Muscle layer of duodenum (tissue), 2 donors: ENCODE data around the gene RABIF.
"Not testable (repeated sequence)": the region's sequence is repeated elsewhere in the genome, so short reads cannot be mapped to it uniquely, and the experiment has no call there.

Source experiments
- H3K27ac ChIP-seq: one replicate; pipeline ENCODE4 v1.7.0; 2013; ENCODE audit warnings: mild to moderate bottlenecking, low read length
- H3K27me3 ChIP-seq: one replicate; pipeline ENCODE4 v1.7.0; 2013; ENCODE audit warnings: low read depth, mild to moderate bottlenecking, control low read depth, low read length
- H3K36me3 ChIP-seq, 2 donors: one replicate each; pipeline ENCODE4 v1.7.0; 2013; ENCODE audit warnings: low read length in 2 of 2, control low read depth in 1 of 2, mild to moderate bottlenecking in 1 of 2; ENCODE audit not compliant: insufficient read depth in 2 of 2, control insufficient read depth in 1 of 2
- H3K4me1 ChIP-seq, 2 donors: one replicate each; pipeline ENCODE4 v1.7.0; 2013; ENCODE audit warnings: low read length in 2 of 2, mild to moderate bottlenecking in 2 of 2, control low read depth in 1 of 2, moderate library complexity in 1 of 2; ENCODE audit not compliant: insufficient read depth in 2 of 2, control insufficient read depth in 1 of 2
- H3K4me3 ChIP-seq, 2 donors: one replicate each; pipeline ENCODE4 v1.7.0; 2013; ENCODE audit warnings: low read length in 2 of 2, low read depth in 1 of 2, mild to moderate bottlenecking in 1 of 2
- H3K9me3 ChIP-seq, 2 donors: one replicate each; pipeline ENCODE4 v1.7.0; 2013; ENCODE audit warnings: low read length in 2 of 2, control low read depth in 1 of 2, mild to moderate bottlenecking in 1 of 2; ENCODE audit not compliant: control insufficient read depth in 1 of 2
- donor health status: healthy.

Gene RABIF

DNA sequence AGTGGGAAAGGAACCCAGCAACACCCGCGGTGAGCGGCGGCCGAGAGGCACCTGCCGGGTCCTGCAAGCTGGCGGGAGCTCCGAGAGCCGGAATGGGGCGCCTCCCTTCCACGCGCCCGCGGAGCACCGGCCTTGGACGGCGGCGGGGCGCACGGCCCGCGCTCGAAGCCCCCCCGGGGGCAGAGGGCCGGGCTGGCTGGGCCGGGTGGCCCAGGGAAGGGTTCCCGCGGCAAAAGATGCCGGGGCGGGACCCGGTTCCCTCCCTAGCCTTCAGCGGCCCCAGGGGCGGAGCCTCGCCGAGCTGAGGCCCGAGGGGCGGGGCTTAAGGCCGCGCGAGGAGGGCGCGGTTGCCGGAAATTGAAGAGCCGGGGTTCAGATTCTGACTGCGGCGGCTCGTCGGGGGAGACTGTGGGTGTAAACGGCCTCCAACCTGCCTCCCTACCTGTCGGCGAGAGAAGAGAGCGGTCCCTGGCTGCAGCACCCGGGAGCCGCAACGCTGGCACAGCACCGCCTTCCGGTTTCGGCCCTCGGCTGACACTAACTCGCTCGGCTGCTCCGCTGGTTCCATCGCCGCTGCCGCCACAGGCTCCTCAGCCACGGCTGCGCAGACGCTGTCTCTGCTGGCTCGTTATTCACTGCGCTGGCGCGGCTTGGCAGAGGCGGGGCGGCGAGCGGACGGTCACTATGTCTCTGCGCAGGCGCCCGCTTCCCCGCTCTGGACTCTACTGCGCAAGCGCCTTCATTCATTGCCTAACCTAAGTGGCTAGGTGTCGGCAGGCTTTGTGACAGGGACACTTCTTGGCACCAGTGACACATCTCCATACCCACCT lies at the start of gene RABIF:
Gene RABIF (minus strand): TSS at position 619 of the 830 bp plus-strand sequence. CDS start 51 bp downstream, at position 568.
- Histone ChIP-seq H3K27me3 (no peaks in the 10 kb centered on the region), H3K27ac (peak within 1 kb of the TSS; percentile 11), H3K4me1 (peaks cover 4 to 9% of the 10 kb centered on the region in 2 donors), H3K36me3 (peaks cover 23 to 29% of the 10 kb centered on the region in 2 donors), H3K4me3 (peak within 1 kb of the TSS; percentile 59 to 89), H3K9me3 (no peaks in the 10 kb centered on the region)

DNA sequence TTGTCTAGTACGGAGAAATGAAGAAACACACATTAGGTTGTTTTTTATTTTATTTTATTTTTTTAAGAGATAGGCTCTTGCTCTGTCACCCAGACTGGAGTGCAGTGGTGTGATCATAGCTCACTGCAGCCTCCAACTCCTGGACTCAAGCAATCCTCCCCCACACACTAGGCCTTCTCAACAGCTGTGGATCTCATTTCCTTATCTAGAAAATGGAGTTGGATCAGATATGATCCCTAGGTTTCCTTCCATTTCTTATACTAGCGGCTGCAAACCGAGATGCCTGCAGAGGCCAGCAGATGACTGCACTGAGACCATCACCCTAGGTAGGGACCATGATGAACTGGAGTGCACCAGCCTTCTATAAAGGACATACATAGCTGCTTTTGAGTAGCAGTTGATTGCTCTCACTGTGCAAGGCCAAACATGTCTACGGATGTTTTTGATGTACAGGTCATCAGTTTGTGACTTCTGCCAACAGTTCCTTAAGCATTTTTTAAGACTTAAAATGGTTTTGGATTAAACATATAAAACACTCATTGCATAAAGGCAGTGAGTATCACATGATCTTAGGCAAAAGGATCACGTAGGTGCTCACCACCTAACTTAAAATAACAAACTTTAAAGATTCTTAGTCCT lies 49.5 kb upstream of the RABIF start:
- peaks cover 23 to 24% of the 10 kb centered on the region in 2 donors for H3K36me3 ChIP-seq
- no peak overlapping the region for H3K27ac ChIP-seq
- no peaks in the 10 kb centered on the region for H3K4me1 ChIP-seq

DNA sequence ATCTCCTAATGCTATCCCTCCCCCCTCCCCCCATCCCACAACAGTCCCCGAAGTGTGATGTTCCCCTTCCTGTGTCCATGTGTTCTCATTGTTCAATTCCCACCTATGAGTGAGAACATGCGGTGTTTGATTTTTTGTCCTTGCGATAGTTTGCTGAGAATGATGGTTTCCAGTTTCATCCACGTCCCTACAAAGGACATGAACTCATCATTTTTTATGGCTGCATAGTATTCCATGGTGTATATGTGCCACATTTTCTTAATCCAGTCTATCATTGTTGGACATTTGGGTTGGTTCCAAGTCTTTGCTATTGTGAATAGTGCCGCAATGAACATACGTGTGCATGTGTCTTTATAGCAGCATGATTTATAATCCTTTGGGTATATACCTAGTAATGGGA lies 47.5 kb upstream of the RABIF start:
- H3K36me3 ChIP-seq, H3K4me3 ChIP-seq, H3K4me1 ChIP-seq, H3K27ac ChIP-seq, H3K27me3 ChIP-seq, H3K9me3 ChIP-seq: not testable (repeated sequence)

More for the DNA sequence above, 49.5 kb upstream of the RABIF start:
- no peaks in the 10 kb centered on the region for H3K27me3 ChIP-seq
- H3K4me3 ChIP-seq: no peak overlapping the region
- no peaks in the 10 kb centered on the region for H3K9me3 ChIP-seq

DNA sequence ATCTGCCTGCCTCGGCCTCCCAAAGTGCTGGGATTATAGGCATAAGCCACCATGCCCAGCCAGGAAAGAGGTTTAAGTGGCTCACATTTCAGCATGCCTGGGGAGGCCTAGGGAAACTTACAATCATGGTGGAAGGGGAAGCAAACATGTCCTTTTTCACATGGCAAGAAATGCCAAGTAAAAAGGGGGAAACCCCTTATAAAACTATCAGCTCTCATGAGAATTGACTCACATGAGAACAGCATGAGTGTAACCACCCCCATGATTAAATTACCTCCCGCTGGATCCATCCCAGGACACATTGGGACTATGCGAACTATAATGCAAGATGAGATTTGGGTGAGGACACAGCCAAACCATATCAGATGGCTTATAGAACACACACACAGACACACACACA lies 46.9 kb upstream of the RABIF start:
- H3K4me3 ChIP-seq: no peak overlapping the region
- H3K9me3 ChIP-seq: peaks cover 0 to 3% of the 10 kb centered on the region in 2 donors
- peaks cover under 1% of the 10 kb centered on the region in 2 donors for H3K36me3 ChIP-seq
- H3K4me1 ChIP-seq: no peaks in the 10 kb centered on the region
- no peak overlapping the region for H3K27ac ChIP-seq
- H3K27me3 ChIP-seq: no peaks in the 10 kb centered on the region

DNA sequence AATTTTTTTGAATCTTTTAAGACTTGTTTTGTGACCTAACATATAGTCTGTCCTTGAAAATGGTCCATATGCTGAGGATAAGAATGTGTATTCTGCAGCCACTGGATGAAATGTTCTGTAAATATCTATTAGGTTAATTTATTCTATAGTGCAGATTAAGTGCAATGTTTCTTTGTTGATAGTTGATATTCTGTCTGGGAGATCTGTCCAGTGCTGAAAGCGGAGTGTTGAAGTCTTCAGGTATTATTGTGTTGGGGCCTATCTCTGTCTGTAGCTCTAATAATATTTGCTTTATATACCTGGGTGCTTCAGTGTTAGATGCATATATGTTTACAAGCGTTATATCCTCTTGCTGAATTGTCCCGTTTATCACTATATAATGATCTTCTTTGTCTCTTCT lies 45.8 kb upstream of the RABIF start:
- Histone ChIP-seq H3K27ac (no peak overlapping the region), H3K36me3 (no peaks in the 10 kb centered on the region), H3K27me3 (no peaks in the 10 kb centered on the region), H3K4me3 (no peak overlapping the region), H3K4me1 (no peaks in the 10 kb centered on the region), H3K9me3 (peaks cover 0 to 3% of the 10 kb centered on the region in 2 donors)

DNA sequence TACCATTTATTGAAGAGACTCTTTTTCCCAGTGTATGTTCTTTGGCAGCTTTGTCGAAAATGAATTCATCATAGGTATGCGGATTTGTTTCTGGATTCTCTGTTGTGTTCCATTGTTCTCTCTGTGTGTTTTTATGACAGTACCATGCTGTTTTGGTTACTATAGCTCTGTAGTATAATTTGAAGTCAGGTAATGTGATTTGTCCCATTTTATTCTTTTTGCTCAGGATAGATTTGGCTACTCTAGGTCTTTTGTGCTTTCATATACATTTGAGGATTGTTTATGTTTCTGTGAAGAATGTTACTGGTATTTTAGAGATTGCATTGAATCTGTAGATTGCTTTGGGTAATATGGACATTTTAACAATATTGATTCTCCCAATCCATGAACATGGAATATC lies 43.5 kb upstream of the RABIF start:
- Histone ChIP-seq H3K9me3 (peaks cover 0 to 3% of the 10 kb centered on the region in 2 donors), H3K27me3 (no peaks in the 10 kb centered on the region), H3K36me3 (no peaks in the 10 kb centered on the region), H3K4me3 (no peak overlapping the region), H3K27ac (no peak overlapping the region), H3K4me1 (no peaks in the 10 kb centered on the region)

DNA sequence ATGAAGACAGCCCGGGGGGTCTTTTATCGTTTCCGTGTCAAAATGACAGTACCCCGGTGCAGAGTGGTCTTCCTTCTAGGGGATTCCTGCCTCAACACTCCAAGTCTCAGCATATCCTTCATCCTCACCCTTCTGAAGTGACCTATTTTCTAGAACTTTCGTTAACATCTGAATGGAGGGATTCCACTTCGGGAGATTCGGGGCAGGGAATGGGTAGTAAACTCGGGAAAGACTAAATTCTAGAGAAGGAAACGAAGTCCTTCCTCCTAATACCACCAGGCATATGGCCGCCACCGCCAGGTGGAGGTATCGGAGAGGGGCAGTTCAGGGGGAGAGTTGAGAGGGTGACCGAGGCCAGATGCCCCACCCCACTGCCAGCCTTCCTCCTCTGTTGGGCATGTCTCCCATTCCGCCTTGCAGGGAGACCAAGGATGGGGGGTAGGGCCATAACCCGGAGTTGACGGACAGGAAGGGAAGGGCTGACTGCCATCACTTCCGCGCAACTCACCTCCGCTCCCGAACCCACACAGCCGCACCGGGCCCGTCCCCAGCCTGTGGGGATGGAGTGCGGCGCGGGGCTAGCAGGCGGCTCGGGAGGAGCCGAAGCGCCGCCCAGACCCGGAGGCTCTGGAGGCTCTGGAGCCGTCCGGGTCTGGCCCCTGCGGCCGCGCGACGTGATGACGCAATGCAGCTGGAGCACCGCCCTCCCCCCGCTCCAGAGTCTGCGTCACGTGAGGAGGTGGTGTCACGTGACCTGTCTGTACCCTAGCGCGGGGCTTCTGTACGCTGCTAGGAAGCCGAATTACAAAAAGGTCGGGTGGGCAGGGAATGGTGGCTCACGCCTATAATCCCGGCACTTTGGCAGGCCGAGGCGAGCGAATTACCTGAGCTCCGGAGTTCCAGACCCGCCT lies 37.9 kb upstream of the RABIF start, which contains the start of gene KLHL12:
Gene KLHL12 (minus strand): TSS at position 654 of the 911 bp plus-strand sequence. CDS start 2,072 bp downstream, outside the sequence.
- Histone ChIP-seq H3K36me3 (peaks cover 3 to 6% of the 10 kb centered on the region in 2 donors), H3K27ac (peak within 1 kb of the TSS; percentile 90), H3K27me3 (no peaks in the 10 kb centered on the region), H3K4me3 (peak within 1 kb of the TSS; percentile 92 to 95), H3K9me3 (no peaks in the 10 kb centered on the region), H3K4me1 (peaks cover 4 to 7% of the 10 kb centered on the region in 2 donors)

DNA sequence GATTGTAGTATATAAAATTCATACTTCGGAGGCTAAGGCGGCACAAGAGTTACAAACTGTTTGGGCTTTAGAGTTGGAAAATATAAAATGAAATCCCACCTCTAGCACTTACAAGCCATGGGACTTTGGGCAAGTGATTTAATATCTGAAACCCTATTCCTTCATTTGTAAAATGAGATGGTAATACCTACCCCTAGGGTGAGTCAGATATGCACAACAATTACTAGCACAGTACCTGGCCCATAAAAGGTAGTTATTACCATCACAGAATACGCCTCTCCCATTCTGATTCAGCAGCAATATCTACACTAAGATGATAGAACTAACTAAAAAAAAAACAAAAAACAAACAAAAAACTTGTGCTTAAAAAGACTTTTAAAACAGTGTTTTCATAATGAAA lies 34.6 kb upstream of the RABIF start:
- Histone ChIP-seq H3K36me3 (peaks cover 14 to 16% of the 10 kb centered on the region in 2 donors), H3K27me3 (no peaks in the 10 kb centered on the region), H3K4me1 (peaks cover 4 to 7% of the 10 kb centered on the region in 2 donors), H3K4me3 (no peak overlapping the region), H3K9me3 (no peaks in the 10 kb centered on the region), H3K27ac (no peak overlapping the region)

DNA sequence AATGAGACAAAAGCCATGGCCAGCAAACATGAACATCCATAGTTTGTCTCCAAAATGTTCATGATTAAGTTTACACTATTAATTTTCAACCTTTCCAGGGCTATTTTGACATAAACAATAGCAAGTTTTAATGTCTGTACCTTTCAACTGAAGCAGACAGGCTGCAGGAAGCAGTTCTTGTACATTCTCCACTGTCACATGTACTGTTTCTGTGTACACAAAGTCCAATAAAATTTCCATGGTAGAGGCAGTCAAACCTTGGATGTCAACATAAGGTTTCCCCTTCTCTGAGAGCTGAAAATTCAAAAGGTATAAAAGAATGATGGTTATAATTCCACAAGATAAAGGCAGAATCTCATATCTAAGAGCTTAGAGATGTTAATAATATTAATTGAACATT lies 30.7 kb upstream of the RABIF start:
- H3K4me3 ChIP-seq: no peak overlapping the region
- H3K27ac ChIP-seq: no peak overlapping the region
- peaks cover 0 to 7% of the 10 kb centered on the region in 2 donors for H3K4me1 ChIP-seq
- H3K9me3 ChIP-seq: no peaks in the 10 kb centered on the region
- peaks cover 38 to 55% of the 10 kb centered on the region in 2 donors for H3K36me3 ChIP-seq
- no peaks in the 10 kb centered on the region for H3K27me3 ChIP-seq

DNA sequence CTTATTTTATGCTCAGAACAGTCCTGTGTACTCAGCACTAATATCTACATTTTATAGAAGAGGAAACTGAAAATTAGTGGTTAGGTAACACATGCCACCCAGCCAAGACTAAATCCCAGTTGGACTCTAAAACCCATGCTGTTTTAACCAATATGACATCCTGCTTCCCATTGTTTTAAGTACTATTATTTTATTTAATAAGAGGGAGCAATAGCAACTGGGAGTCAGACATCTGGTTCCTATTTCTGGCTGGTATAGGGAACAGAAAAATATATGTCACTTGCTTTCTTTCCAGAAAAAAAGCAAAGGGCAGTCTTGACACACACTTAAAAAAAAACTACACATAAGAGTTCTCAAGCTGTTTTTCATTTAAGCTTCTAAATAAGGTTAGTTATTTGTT lies 26.2 kb upstream of the RABIF start:
- H3K4me1 ChIP-seq: no peaks in the 10 kb centered on the region
- no peak overlapping the region for H3K4me3 ChIP-seq
- peaks cover 61 to 89% of the 10 kb centered on the region in 2 donors for H3K36me3 ChIP-seq
- no peaks in the 10 kb centered on the region for H3K9me3 ChIP-seq
- H3K27me3 ChIP-seq: no peaks in the 10 kb centered on the region
- H3K27ac ChIP-seq: no peak overlapping the region

DNA sequence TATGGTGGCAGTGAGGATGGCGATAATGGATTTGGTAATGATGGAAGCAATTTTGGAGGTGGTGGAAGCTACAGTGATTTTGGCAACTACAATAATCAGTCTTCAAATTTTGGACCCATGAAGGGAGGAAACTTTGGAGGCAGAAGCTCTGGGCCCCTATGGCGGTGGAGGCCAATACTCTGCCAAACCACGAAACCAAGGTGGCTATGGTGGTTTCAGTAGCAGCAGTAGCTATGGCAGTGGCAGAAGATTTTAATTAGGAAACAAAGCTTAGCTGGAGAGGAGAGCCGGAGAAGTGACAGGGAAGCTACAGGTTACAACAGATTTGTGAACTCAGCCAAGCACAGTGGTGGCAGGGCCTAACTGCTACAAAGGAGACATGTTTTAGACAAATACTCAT lies 23.5 kb upstream of the RABIF start:
- not testable (repeated sequence) for H3K4me3 ChIP-seq, H3K9me3 ChIP-seq, H3K27ac ChIP-seq, H3K4me1 ChIP-seq, H3K27me3 ChIP-seq
- H3K36me3 ChIP-seq: peaks cover 62 to 95% of the 10 kb centered on the region in 2 donors
